GM12872 (cell line): ENCODE data around the gene NLRC5.

Source experiments
- TF ChIP-seq, protein P1 (sequence below): IDR thresholded peaks from 3 replicates; pipeline ENCODE4 v1.5.1; 2011; ENCODE audit warnings: low read depth, mild to moderate bottlenecking, low read length, moderate library complexity; ENCODE audit not compliant: insufficient read depth

The NLRC5 gene

GRCh38 chr16:56950881-56951771 is 38.2 kb upstream of the NLRC5 start:
- TF ChIP-seq, protein P1, sequence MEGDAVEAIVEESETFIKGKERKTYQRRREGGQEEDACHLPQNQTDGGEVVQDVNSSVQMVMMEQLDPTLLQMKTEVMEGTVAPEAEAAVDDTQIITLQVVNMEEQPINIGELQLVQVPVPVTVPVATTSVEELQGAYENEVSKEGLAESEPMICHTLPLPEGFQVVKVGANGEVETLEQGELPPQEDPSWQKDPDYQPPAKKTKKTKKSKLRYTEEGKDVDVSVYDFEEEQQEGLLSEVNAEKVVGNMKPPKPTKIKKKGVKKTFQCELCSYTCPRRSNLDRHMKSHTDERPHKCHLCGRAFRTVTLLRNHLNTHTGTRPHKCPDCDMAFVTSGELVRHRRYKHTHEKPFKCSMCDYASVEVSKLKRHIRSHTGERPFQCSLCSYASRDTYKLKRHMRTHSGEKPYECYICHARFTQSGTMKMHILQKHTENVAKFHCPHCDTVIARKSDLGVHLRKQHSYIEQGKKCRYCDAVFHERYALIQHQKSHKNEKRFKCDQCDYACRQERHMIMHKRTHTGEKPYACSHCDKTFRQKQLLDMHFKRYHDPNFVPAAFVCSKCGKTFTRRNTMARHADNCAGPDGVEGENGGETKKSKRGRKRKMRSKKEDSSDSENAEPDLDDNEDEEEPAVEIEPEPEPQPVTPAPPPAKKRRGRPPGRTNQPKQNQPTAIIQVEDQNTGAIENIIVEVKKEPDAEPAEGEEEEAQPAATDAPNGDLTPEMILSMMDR: peak; percentile 86

- TF ChIP-seq, protein P1: no peak
Observed at GRCh38 chr16:56953006-56953405, 36.4 kb upstream of the NLRC5 start.

DNA sequence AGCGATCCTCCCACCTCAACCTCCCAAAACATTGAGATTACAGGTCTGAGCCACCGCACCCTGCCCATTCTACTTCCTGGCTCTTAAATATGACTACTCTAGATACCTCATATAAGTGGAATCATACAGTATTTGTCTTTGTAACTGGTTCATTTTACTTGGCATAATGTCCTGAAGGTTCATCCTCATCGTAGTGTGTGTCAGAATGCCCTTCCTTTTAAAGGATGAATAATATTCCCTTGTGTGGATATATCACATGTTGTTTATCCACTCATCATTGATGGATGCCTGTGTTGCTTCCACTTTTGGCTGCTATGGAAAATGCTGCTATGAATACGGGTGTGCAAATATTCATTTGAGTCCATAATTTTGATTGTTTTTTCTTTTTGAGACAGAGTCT is 33.3 kb upstream of the NLRC5 start:
- TF ChIP-seq, protein P1: no peak

- TF ChIP-seq, protein P1: peak; percentile 40; the same call in 1 of the 3 replicates
Observed at GRCh38 chr16:56956756-56957155, 32.6 kb upstream of the NLRC5 start.

DNA sequence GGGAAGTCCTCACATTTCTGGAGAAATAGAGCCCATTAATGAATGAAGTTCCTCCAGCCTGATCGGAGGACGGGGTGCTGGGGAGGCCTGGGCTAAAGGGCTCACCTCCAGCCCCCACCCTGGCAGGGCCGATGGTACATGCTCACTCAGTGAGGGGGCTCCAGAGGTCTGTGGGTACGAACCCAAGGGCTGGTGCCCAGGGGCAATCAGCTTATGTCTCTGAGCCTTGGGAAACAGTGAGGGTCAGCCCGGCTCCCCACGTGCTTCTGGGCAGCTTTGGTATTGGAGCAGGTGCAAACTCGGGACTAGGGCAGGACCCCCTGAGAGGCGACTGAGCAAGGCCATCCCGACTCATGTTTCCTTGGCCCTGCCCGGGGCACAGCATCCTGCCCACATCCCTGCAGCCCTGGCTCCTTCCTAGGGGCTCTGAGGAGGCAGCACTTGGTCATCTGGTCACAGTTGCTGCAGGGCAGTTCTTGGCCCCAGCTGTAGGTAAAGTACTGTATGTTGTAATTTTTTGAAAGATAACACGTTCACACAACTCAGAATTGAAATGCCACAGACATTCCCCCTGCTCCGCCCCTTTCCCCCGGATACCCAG is 28.6 kb upstream of the NLRC5 start:
- TF ChIP-seq, protein P1: no peak

DNA sequence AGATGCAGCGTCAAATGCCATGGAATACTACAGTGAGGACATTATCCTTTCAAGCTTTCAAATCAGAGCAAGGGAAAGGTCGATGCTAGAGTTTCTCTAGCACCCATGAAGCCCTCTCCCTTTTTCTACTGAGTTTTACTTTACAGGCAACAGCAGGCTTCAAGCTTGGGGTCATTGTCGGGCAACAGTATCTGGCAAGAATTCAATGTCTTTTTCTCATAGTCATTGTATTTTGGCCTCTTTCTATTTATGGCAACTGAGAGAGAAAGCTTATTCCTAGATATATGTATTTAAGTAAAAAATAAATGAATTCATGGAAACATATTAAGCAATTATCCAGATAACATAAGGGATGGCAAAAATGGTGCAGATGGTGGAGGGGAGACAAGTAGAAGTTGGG is 28.0 kb upstream of the NLRC5 start:
- TF ChIP-seq, protein P1: no peak

GRCh38 chr16:56961851-56962281 is 27.5 kb upstream of the NLRC5 start, which contains the start of gene CETP:
CETP (plus strand) TSS chr16:56961950; CDS start chr16:56961980, 30 bp downstream.
- TF ChIP-seq, protein P1: no peak
